Endodermal cell (in vitro differentiated cells): Measurements from ENCODE around the gene VRK1. TPM values are rescaled to one million over a fixed set of nuclear protein-coding genes. Genes with fewer than 3 reads are reported as not detected.

ENCODE experiments used
- DNase-seq: peaks from one replicate; pipeline ENCODE4 v3.0.0-alpha.2; 2017
- H3K27ac ChIP-seq: 2 replicates; pipeline ENCODE4 v1.5.1; 2013; ENCODE audit warnings: mild to moderate bottlenecking, low read depth, low read length, moderate library complexity
- H3K27me3 ChIP-seq: 2 replicates; pipeline ENCODE4 v1.6.1; 2013; ENCODE audit warnings: mild to moderate bottlenecking, low read length, moderate library complexity; ENCODE audit not compliant: insufficient read depth, control insufficient read depth, poor library complexity, severe bottlenecking
- H3K36me3 ChIP-seq: 2 replicates; pipeline ENCODE4 v1.7.0; 2013; ENCODE audit warnings: mild to moderate bottlenecking, low read length, moderate library complexity; ENCODE audit not compliant: control insufficient read depth, insufficient read depth
- H3K4me1 ChIP-seq: one replicate; pipeline ENCODE4 v1.7.0; 2013; ENCODE audit warnings: low read length; ENCODE audit not compliant: control insufficient read depth, insufficient read depth
- H3K4me3 ChIP-seq: 2 replicates; pipeline ENCODE4 v1.5.1; 2013; ENCODE audit warnings: mild to moderate bottlenecking, low read length, moderate library complexity
- H3K9ac ChIP-seq: 2 replicates; pipeline ENCODE4 v1.6.1; 2013; ENCODE audit warnings: mild to moderate bottlenecking, low read length, moderate library complexity; ENCODE audit not compliant: poor library complexity, severe bottlenecking; ENCODE audit errors: extremely low read depth
- H3K9me3 ChIP-seq: 2 replicates; pipeline ENCODE4 v1.6.1; 2013; ENCODE audit warnings: mild to moderate bottlenecking, low read length, moderate library complexity; ENCODE audit not compliant: control insufficient read depth
- H3K27ac Mint-ChIP-seq: 2 replicates; pipeline ENCODE4 v1.8.0; 2020; ENCODE audit warnings: mixed read lengths
- H3K27me3 Mint-ChIP-seq: 2 replicates; pipeline ENCODE4 v1.8.0; 2021; ENCODE audit warnings: mild to moderate bottlenecking, mixed read lengths; ENCODE audit not compliant: insufficient read depth
- H3K36me3 Mint-ChIP-seq: 2 replicates; pipeline ENCODE4 v1.8.0; 2020; ENCODE audit warnings: low read depth, mixed read lengths
- H3K4me1 Mint-ChIP-seq: 2 replicates; pipeline ENCODE4 v1.8.0; 2020; ENCODE audit warnings: mixed read lengths
- H3K4me3 Mint-ChIP-seq: 2 replicates; pipeline ENCODE4 v1.8.0; 2020; ENCODE audit warnings: mild to moderate bottlenecking, moderate library complexity, mixed read lengths
- H3K9me3 Mint-ChIP-seq: 2 replicates; pipeline ENCODE4 v1.8.0; 2020; ENCODE audit warnings: mild to moderate bottlenecking, mixed read lengths
- WGBS, 2 experiments: methylation state at CpG; one replicate each; pipeline versions ENCODE4 v1.1.5 to v1.1.7; 2013; ENCODE audit warnings: missing lambda C conversion rate in 2 of 2, mixed read lengths in 1 of 2; ENCODE audit not compliant: insufficient coverage in 1 of 2, insufficient read length in 1 of 2; 5-methylcytosine and 5-hydroxymethylcytosine counted together
- total RNA-seq, 2 donors: library from RNA; stranded (reverse); fragmentation: NEBNext Ultra II Directional in 1 of 2; extraction: Animal tissue kit (Norgen Biotek cat#: 25700) in 1 of 2; gene quantifications; 2 replicates in 1 of 2; 3 replicates in 1 of 2; pipeline ENCODE4 v1.2.1, GENCODE V29; 2021
- TF ChIP-seq, protein P1 (sequence below): fragments of 200-600 bp; sonication (generic); conservative IDR thresholded peaks from 2 replicates; pipeline ENCODE4 v1.5.0; 2021; ENCODE audit warnings: antibody characterized with exemption, mild to moderate bottlenecking

Gene VRK1
- total RNA-seq, 2 donors from 2014 or later, result 39.1 to 54.9 TPM

DNA sequence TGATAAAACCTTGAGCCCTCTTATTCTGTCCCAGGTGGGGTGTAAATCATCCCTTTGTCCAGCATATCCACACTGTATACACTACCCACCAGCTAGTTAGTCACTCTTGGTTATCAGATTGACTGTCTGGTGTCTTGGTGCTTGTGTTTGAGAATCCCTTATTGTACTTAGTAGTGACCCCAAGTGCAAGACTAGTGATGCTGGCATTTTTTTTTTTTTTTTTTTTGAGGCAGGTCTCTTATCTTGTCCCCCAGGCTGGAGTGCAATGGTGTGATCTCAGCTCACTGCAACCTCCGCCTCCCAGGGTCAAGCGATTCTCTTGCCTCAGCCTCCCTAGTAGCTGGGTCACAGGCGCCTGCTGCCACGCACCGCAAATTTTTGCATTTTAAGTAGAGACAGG is 5.8 kb downstream of the VRK1 start:
- no peaks in the 10 kb centered on the region for H3K27me3 ChIP-seq
- Mint-ChIP-seq H3K27me3 (no peaks in the 10 kb centered on the region), H3K36me3 (no peaks in the 10 kb centered on the region), H3K4me3 (no peak overlapping the region), H3K27ac (no peak overlapping the region), H3K9me3 (no peaks in the 10 kb centered on the region), H3K4me1 (peaks cover 37% of the 10 kb centered on the region)
- H3K9me3 ChIP-seq, result no peaks in the 10 kb centered on the region
- H3K9ac ChIP-seq, result no peak overlapping the region
- no peak overlapping the region for H3K27ac ChIP-seq
- TF ChIP-seq, protein P1, sequence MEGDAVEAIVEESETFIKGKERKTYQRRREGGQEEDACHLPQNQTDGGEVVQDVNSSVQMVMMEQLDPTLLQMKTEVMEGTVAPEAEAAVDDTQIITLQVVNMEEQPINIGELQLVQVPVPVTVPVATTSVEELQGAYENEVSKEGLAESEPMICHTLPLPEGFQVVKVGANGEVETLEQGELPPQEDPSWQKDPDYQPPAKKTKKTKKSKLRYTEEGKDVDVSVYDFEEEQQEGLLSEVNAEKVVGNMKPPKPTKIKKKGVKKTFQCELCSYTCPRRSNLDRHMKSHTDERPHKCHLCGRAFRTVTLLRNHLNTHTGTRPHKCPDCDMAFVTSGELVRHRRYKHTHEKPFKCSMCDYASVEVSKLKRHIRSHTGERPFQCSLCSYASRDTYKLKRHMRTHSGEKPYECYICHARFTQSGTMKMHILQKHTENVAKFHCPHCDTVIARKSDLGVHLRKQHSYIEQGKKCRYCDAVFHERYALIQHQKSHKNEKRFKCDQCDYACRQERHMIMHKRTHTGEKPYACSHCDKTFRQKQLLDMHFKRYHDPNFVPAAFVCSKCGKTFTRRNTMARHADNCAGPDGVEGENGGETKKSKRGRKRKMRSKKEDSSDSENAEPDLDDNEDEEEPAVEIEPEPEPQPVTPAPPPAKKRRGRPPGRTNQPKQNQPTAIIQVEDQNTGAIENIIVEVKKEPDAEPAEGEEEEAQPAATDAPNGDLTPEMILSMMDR, result no peak
- 82 to 95% methylated on average over 5 of the region's 5 CpGs for WGBS, 2 experiments
- no peak for DNase-seq
- no peak overlapping the region for H3K4me3 ChIP-seq
- H3K36me3 ChIP-seq, result no peaks in the 10 kb centered on the region
- H3K4me1 ChIP-seq, result peaks cover 6% of the 10 kb centered on the region

DNA sequence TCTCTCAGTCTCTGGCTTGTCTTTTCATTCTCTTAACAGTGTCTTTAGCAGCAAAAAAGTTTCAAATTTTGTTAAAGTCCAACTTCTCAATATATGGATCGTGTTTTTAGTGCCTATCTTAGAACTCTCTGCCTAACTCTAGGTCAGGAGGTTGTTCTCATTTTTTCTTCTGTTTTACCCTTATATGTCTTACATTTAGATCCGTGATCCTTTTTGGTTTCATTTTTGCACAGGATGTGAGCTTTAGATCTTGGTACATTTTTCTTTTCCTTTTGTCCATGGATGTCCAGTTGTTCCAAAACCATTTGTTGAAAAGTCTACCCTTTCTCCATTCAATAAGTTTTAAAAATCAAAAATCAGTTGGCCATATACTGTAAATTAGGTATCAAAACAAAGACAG is 6.8 kb downstream of the VRK1 start:
- Histone ChIP-seq H3K4me3 (no peak overlapping the region), H3K9ac (no peak overlapping the region), H3K4me1 (peaks cover 6% of the 10 kb centered on the region), H3K27me3 (no peaks in the 10 kb centered on the region), H3K9me3 (no peaks in the 10 kb centered on the region), H3K36me3 (no peaks in the 10 kb centered on the region), H3K27ac (no peak overlapping the region)
- TF ChIP-seq, protein P1, result no peak
- Mint-ChIP-seq H3K4me3 (no peak overlapping the region), H3K27ac (no peak overlapping the region), H3K9me3 (no peaks in the 10 kb centered on the region), H3K36me3 (no peaks in the 10 kb centered on the region), H3K27me3 (no peaks in the 10 kb centered on the region), H3K4me1 (peaks cover 28% of the 10 kb centered on the region)
- WGBS, 2 experiments, result 97 to 100% methylated on average over 2 of the region's 2 CpGs
- DNase-seq, result no peak

DNA sequence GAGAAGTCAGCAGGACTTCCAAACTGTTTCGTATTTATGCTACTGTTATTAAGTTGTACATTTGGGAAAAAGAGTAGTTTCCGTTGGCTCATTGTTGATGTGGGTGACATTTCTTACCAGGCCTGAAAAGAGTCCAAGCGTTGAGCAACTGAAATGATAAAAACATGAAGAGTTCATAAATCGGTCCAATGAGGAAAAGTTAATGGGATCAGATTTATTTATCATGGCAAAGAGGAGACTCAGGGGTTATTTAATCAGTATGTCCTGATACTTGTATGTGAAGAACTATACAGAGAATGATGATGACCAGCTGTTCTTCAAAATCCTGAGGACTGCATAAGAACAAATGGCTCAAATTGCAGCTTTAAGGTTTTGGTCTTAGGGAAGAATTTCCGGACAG is 7.7 kb downstream of the VRK1 start:
- no peak for DNase-seq
- H3K4me3 Mint-ChIP-seq, result no peak overlapping the region
- no peak overlapping the region for H3K27ac Mint-ChIP-seq
- H3K27me3 Mint-ChIP-seq, result no peaks in the 10 kb centered on the region
- H3K9me3 Mint-ChIP-seq, result no peaks in the 10 kb centered on the region
- no peak overlapping the region for H3K9ac ChIP-seq
- 87 to 93% methylated on average over 4 to 5 of the region's 5 CpGs for WGBS, 2 experiments
- TF ChIP-seq, protein P1, result no peak
- H3K9me3 ChIP-seq, result no peaks in the 10 kb centered on the region
- no peak overlapping the region for H3K4me3 ChIP-seq
- no peak overlapping the region for H3K27ac ChIP-seq
- H3K4me1 ChIP-seq, result peaks cover 6% of the 10 kb centered on the region
- H3K36me3 ChIP-seq, result no peaks in the 10 kb centered on the region
- peaks cover 25% of the 10 kb centered on the region for H3K4me1 Mint-ChIP-seq
- H3K36me3 Mint-ChIP-seq, result no peaks in the 10 kb centered on the region
- H3K27me3 ChIP-seq, result no peaks in the 10 kb centered on the region
